Esophagus muscularis mucosa (tissue), 4 donors: Measurements from ENCODE around the gene DOCK3. TPM values are rescaled to one million over a fixed set of nuclear protein-coding genes. Genes with fewer than 3 reads are reported as not detected.

Source experiments
- DNase-seq: peaks from one replicate; pipeline ENCODE4 v3.0.0-alpha.2; 2017; ENCODE audit errors: extremely low spot score
- H3K27ac ChIP-seq, 4 donors: fragments of 200-600 bp; sonication (generic); replicated peaks in 1 of 4; 1 replicate in 3 of 4; 2 replicates in 1 of 4; pipeline ENCODE4 v1.5.1; 2016 to 2019; ENCODE audit warnings: mild to moderate bottlenecking in 1 of 4
- H3K27me3 ChIP-seq, 4 donors: fragments of 200-600 bp; sonication (generic); one replicate each; pipeline versions ENCODE4 v1.5.1 to v1.6.0; 2016 to 2019
- H3K36me3 ChIP-seq, 4 donors: fragments of 200-600 bp; sonication (generic); one replicate each; pipeline ENCODE4 v1.5.1; 2016 to 2019
- H3K4me1 ChIP-seq, 4 donors: fragments of 200-600 bp; sonication (generic); one replicate each; pipeline ENCODE4 v1.5.1; 2016 to 2019
- H3K4me3 ChIP-seq, 4 donors: fragments of 200-600 bp; sonication (generic); 1 replicate in 2 of 4; 2 replicates in 2 of 4; pipeline ENCODE4 v1.5.1; 2016 to 2019; ENCODE audit warnings: mild to moderate bottlenecking in 4 of 4, moderate library complexity in 1 of 4
- H3K9me3 ChIP-seq, 4 donors: fragments of 200-600 bp; sonication (generic); 1 replicate in 3 of 4; 2 replicates in 1 of 4; pipeline ENCODE4 v1.5.1; 2016 to 2019
- EP300 ChIP-seq: sonication (generic); formaldehyde crosslinking; IDR thresholded peaks from one replicate; pipeline ENCODE4 v1.6.1; 2017; ENCODE audit warnings: antibody characterized with exemption
- POLR2A ChIP-seq: fragments of 450-650 bp; IDR thresholded peaks from one replicate; pipeline ENCODE4 v1.6.1; 2017; ENCODE audit warnings: antibody characterized with exemption, moderate library complexity, mild to moderate bottlenecking, low read depth
- POLR2AphosphoS5 ChIP-seq, 2 donors: sonication (generic); formaldehyde crosslinking; IDR thresholded peaks; one replicate each; pipeline ENCODE4 v1.6.1; 2017; ENCODE audit warnings: antibody characterized with exemption in 2 of 2
- WGBS: methylation state at CpG from one replicate; pipeline ENCODE4 v1.1.5; 2018; 5-methylcytosine and 5-hydroxymethylcytosine counted together
- intact Hi-C: fragments of 100-400 bp; cut with DNase I; formaldehyde crosslinking; loops from one replicate; pipeline ENCODE4 v1.15.1; 2023
- total RNA-seq, 4 donors: library from RNA; depleted of rRNA; stranded (reverse); fragments of >200 nt; gene quantifications; one replicate each; pipeline versions ENCODE4 v1.1.0 to v1.2.1, GENCODE V29; 2016
- TF ChIP-seq, protein P1 (sequence below), 3 experiments: fragments of 200-600 bp in 2 of 3; fragments of 450-650 bp in 1 of 3; sonication (generic) in 2 of 3; IDR thresholded peaks; one replicate each; pipeline ENCODE4 v1.5.1; 2017 to 2019; ENCODE audit warnings: antibody characterized with exemption in 3 of 3, mild to moderate bottlenecking in 2 of 3, moderate library complexity in 1 of 3

DOCK3 gene
- total RNA-seq, 4 donors from 2014 or later = 5.4 to 10.6 (median 7.2) TPM

DNA sequence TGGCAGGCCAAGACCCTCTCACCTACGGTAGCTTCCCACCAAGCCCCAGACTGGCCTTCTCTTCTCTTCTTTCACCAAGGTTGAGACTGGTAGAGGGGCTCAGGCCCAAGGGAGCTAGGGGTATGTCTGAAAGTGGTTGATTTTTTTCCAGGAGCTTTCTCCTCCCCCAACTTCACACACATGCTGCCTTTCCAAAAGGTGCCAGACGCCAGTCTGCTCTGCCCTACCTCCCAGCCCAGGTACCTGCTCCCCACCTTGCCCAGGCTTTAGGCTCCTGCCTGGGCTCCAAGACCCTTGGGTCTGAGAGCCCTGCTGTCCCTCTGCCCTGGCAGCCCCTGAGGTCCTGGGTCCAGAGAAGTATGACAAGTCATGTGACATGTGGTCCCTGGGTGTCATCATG lies 29.3 kb upstream of the DOCK3 start:
- WGBS = 92% methylated on average over 2 of the region's 2 CpGs
- Histone ChIP-seq H3K36me3 (peaks cover 28 to 86% (median 69%) of the 10 kb centered on the region in 4 donors), H3K27me3 (no peaks in the 10 kb centered on the region)

DNA sequence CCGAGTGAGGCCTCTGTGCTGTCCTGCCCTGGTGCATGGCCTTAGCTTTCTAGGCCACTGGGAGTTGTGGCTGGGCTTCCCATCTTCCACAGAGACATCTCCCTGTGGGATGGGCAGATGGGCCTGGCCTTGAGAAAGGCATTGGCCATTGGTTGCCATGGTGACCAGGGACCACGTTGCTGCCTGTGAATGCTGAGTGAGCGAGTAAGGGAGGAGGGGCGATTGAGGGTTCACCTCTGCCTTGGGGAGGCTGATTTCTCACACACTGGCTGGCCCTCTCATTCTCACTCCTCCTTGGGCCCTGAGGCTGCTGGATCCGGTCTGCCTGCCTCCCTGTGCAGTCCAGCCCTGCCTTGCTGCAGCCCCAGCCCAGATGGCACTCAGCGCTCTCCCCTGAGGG lies 26.4 kb upstream of the DOCK3 start:
- peaks cover 16 to 49% (median 28%) of the 10 kb centered on the region in 4 donors for H3K4me1 ChIP-seq
- TF ChIP-seq, protein P1, sequence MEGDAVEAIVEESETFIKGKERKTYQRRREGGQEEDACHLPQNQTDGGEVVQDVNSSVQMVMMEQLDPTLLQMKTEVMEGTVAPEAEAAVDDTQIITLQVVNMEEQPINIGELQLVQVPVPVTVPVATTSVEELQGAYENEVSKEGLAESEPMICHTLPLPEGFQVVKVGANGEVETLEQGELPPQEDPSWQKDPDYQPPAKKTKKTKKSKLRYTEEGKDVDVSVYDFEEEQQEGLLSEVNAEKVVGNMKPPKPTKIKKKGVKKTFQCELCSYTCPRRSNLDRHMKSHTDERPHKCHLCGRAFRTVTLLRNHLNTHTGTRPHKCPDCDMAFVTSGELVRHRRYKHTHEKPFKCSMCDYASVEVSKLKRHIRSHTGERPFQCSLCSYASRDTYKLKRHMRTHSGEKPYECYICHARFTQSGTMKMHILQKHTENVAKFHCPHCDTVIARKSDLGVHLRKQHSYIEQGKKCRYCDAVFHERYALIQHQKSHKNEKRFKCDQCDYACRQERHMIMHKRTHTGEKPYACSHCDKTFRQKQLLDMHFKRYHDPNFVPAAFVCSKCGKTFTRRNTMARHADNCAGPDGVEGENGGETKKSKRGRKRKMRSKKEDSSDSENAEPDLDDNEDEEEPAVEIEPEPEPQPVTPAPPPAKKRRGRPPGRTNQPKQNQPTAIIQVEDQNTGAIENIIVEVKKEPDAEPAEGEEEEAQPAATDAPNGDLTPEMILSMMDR (IDR thresholded peaks at IDR 0.05) = no peak
- TF ChIP-seq POLR2A = no peak
- TF ChIP-seq POLR2AphosphoS5 (IDR thresholded peaks at IDR 0.05) = no peak
- TF ChIP-seq EP300 = no peak
- WGBS = 50% methylated on average over 4 of the region's 6 CpGs
- intact Hi-C loops = no loop called here
- DNase-seq = no peak
- peaks cover 20 to 57% (median 45%) of the 10 kb centered on the region in 4 donors for H3K36me3 ChIP-seq
- no peaks in the 10 kb centered on the region for H3K9me3 ChIP-seq
- H3K27ac ChIP-seq = no peak overlapping the region
- no peak overlapping the region for H3K4me3 ChIP-seq
- no peaks in the 10 kb centered on the region for H3K27me3 ChIP-seq

More for the DNA sequence above, 29.3 kb upstream of the DOCK3 start:
- H3K4me3 ChIP-seq = no peak overlapping the region
- TF ChIP-seq, protein P1 (IDR thresholded peaks at IDR 0.05) = no peak
- no peak for TF ChIP-seq POLR2A
- TF ChIP-seq EP300 = no peak
- no peak for TF ChIP-seq POLR2AphosphoS5 (IDR thresholded peaks at IDR 0.05)
- intact Hi-C loops = no loop called here
- peaks cover 16 to 49% (median 28%) of the 10 kb centered on the region in 4 donors for H3K4me1 ChIP-seq
- no peaks in the 10 kb centered on the region for H3K9me3 ChIP-seq
- no peak overlapping the region for H3K27ac ChIP-seq
- DNase-seq = no peak

DNA sequence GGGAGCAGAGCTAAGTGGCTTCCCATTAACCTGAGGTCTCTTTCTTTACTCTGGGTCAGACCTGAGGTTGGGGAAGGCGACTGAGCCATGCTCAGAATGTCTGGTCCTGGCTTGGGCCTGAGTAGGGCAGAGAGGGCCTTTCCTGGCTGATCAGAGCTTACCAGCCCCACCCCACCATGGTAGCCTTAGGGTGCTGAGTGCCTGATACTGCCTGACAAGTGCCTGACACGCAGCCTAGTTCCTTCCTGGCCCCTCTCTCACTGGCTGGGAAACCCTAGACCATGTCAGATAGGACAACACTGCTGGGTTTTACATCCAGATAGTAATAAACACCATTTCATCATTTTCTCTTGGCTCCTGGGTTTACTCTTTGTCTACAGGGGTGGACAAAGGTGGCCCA lies 25.8 kb upstream of the DOCK3 start:
- no peak for DNase-seq
- Histone ChIP-seq H3K27ac (no peak overlapping the region), H3K36me3 (peaks cover 20 to 51% (median 39%) of the 10 kb centered on the region in 4 donors), H3K27me3 (no peaks in the 10 kb centered on the region), H3K9me3 (no peaks in the 10 kb centered on the region), H3K4me1 (peaks cover 14 to 43% (median 26%) of the 10 kb centered on the region in 4 donors), H3K4me3 (no peak overlapping the region)
- intact Hi-C loops = no loop called here
- 81% methylated on average over 2 of the region's 2 CpGs for WGBS
- TF ChIP-seq EP300 = no peak
- no peak for TF ChIP-seq POLR2A
- TF ChIP-seq POLR2AphosphoS5 (IDR thresholded peaks at IDR 0.05) = no peak
- TF ChIP-seq, protein P1 (IDR thresholded peaks at IDR 0.05) = no peak

DNA sequence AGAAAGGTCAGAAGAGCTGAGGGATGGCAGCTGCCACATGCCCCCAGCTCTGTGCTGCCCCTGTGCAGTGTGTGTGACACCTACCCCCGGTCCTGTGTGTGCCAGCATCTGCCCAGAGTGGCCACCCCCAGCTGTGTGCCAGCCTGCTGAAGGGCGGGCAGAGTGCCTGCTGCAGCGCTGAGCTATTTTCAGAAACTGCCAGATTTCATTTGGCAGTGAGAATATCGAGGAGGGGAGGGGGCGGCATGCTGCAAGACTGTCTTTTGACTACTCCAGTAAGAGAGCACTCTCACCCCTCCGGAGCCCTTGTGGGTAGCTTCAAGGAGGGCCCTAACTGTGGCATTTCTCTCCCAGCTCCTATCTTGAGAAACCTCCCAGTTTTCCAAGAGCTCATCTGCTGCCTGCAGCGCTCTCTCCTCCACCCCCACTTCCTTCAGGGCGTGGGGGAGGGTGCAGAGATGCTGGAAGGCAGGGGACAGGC lies 25.2 kb upstream of the DOCK3 start:
- no peaks in the 10 kb centered on the region for H3K27me3 ChIP-seq
- TF ChIP-seq POLR2A (no peak), POLR2AphosphoS5 (IDR thresholded peaks at IDR 0.05) (no peak), EP300 (no peak)
- TF ChIP-seq, protein P1 (IDR thresholded peaks at IDR 0.05) = no peak
- H3K27ac ChIP-seq = no peak overlapping the region
- H3K9me3 ChIP-seq = no peaks in the 10 kb centered on the region
- peaks cover 17 to 45% (median 36%) of the 10 kb centered on the region in 4 donors for H3K36me3 ChIP-seq
- intact Hi-C loops = no loop called here
- H3K4me1 ChIP-seq = peaks cover 9 to 37% (median 22%) of the 10 kb centered on the region in 4 donors
- WGBS = 59% methylated on average over 5 of the region's 8 CpGs
- H3K4me3 ChIP-seq = no peak overlapping the region
- no peak for DNase-seq

DNA sequence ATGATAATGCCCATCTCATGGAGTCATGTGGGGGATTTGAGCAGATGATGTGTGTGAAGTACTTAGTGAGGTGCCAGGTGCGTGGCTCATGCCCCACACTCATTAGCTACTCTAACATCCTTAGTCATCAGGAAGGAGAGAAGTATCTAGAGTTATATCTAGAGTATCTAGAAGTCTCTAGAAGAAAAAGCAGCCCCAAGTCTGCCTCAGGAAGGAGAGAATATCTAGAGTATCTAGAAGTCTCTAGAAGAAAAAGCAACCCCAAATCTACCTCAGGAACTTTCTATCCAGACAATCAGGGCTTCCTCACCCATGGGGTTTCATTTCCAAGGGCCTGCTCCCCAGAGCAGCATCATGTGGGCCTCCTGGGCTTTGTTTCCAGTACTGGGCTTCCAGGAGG lies 24.7 kb upstream of the DOCK3 start:
- 73% methylated on average over 1 of the region's 1 CpG for WGBS
- Histone ChIP-seq H3K4me1 (peaks cover 7 to 32% (median 19%) of the 10 kb centered on the region in 4 donors), H3K27me3 (no peaks in the 10 kb centered on the region), H3K9me3 (no peaks in the 10 kb centered on the region), H3K27ac (no peak overlapping the region), H3K4me3 (no peak overlapping the region), H3K36me3 (peaks cover 15 to 40% (median 34%) of the 10 kb centered on the region in 4 donors)
- no peak for DNase-seq
- intact Hi-C loops = no loop called here
- TF ChIP-seq, protein P1 (IDR thresholded peaks at IDR 0.05) = no peak
- no peak for TF ChIP-seq POLR2A
- no peak for TF ChIP-seq EP300
- no peak for TF ChIP-seq POLR2AphosphoS5 (IDR thresholded peaks at IDR 0.05)
